B cell (primary cell): Measurements from ENCODE around the gene WDR75. TPM values are rescaled to one million over a fixed set of nuclear protein-coding genes. Genes with fewer than 3 reads are reported as not detected.

ENCODE experiments used
- ATAC-seq: fragments of 200-7000 bp; cut with Tn5 transposase; one replicate; pipeline ENCODE4 v1.10.0; 2021; ENCODE audit warnings: low read depth, mild to moderate bottlenecking, moderate number of reproducible peaks, moderate library complexity
- CTCF ChIA-PET: fragments of 350-600 bp; sonication (Branson Sonifier 250); formaldehyde crosslinking; loops from one replicate; lab custom pipeline; 2021; ENCODE audit warnings: antibody characterized with exemption, inconsistent platforms; lab: Charles Lee
- POLR2A ChIA-PET: fragments of 350-600 bp; sonication (Branson Sonifier 250); formaldehyde crosslinking; loops from one replicate; lab custom pipeline; 2021; ENCODE audit warnings: antibody characterized with exemption; lab: Charles Lee
- DNase-seq: peaks from one replicate; pipeline ENCODE4 v3.0.0; 2013
- H2AFZ ChIP-seq: 2 replicates; pipeline ENCODE4 v1.6.1; 2012; ENCODE audit warnings: mild to moderate bottlenecking, low read depth, low read length; ENCODE audit not compliant: insufficient read depth, poor library complexity, severe bottlenecking
- H3K27ac ChIP-seq, 2 donors: 1 replicate in 1 of 2; 2 replicates in 1 of 2; pipeline ENCODE4 v1.5.1; 2012 to 2013; ENCODE audit warnings: low read length in 2 of 2, mild to moderate bottlenecking in 2 of 2, moderate library complexity in 1 of 2
- H3K27me3 ChIP-seq, 4 experiments: fragments of 200-600 bp in 1 of 4; sonication (generic) in 1 of 4; replicated peaks in 1 of 4; 1 replicate in 2 of 4; 2 replicates in 2 of 4; pipeline versions ENCODE4 v1.6.1 to v1.7.0; 2013 to 2016; ENCODE audit warnings: low read length in 3 of 4, mild to moderate bottlenecking in 2 of 4, mixed read lengths in 1 of 4, moderate library complexity in 1 of 4; ENCODE audit not compliant: insufficient read depth in 4 of 4, control insufficient read depth in 3 of 4; ENCODE audit errors: control extremely low read depth in 1 of 4
- H3K36me3 ChIP-seq, 2 experiments: replicated peaks in 1 of 2; 1 replicate in 1 of 2; 2 replicates in 1 of 2; pipeline versions ENCODE4 v1.6.1 to v1.7.1; 2013; ENCODE audit warnings: low read length in 1 of 2; ENCODE audit not compliant: insufficient read depth in 2 of 2, control insufficient read depth in 1 of 2; ENCODE audit errors: control extremely low read depth in 1 of 2, extremely low read depth in 1 of 2
- H3K4me1 ChIP-seq, 2 donors: fragments of 200-600 bp in 1 of 2; sonication (generic) in 1 of 2; 1 replicate in 1 of 2; 2 replicates in 1 of 2; pipeline versions ENCODE4 v1.5.1 to v1.6.1; 2013 to 2017; ENCODE audit warnings: low read length in 2 of 2; ENCODE audit not compliant: control insufficient read depth in 2 of 2, insufficient read depth in 2 of 2
- H3K4me2 ChIP-seq: replicated peaks from 2 replicates; pipeline ENCODE3; 2012; ENCODE audit warnings: mild to moderate bottlenecking, low read depth, low read length; ENCODE audit not compliant: poor library complexity, severe bottlenecking
- H3K4me3 ChIP-seq, 5 experiments: fragments of 200-600 bp in 1 of 5; sonication (generic) in 1 of 5; 1 replicate in 3 of 5; 2 replicates in 2 of 5; pipeline versions ENCODE4 v1.5.1 to v1.7.0; 2011 to 2016; ENCODE audit warnings: low read length in 4 of 5, mild to moderate bottlenecking in 4 of 5, low read depth in 2 of 5, control low read depth in 1 of 5, moderate library complexity in 1 of 5; ENCODE audit not compliant: insufficient read depth in 1 of 5; ENCODE audit errors: control extremely low read depth in 1 of 5, extremely low read depth in 1 of 5
- H3K79me2 ChIP-seq: fragments of 200-600 bp; sonication (generic); one replicate; pipeline ENCODE4 v1.6.0; 2016; ENCODE audit warnings: low read length; ENCODE audit not compliant: control insufficient read depth, insufficient read depth
- H3K9ac ChIP-seq: fragments of 200-600 bp; sonication (generic); 2 replicates; pipeline ENCODE4 v1.6.1; 2017; ENCODE audit warnings: mild to moderate bottlenecking, low read length, moderate library complexity
- H3K9me3 ChIP-seq, 3 donors: one replicate each; pipeline versions ENCODE4 v1.6.1 to v1.7.1; 2013; ENCODE audit warnings: low read length in 2 of 3; ENCODE audit not compliant: control insufficient read depth in 2 of 3, insufficient read depth in 1 of 3; ENCODE audit errors: control extremely low read depth in 1 of 3
- H4K20me1 ChIP-seq: 2 replicates; pipeline ENCODE4 v1.6.0; 2012; ENCODE audit warnings: mild to moderate bottlenecking, low read length; ENCODE audit not compliant: insufficient read depth, control insufficient read depth, poor library complexity, severe bottlenecking
- H3K27ac Mint-ChIP-seq: one replicate; pipeline ENCODE4 v1.8.0; 2021; ENCODE audit warnings: mixed read lengths
- H3K27me3 Mint-ChIP-seq: one replicate; pipeline ENCODE4 v1.8.0; 2021; ENCODE audit warnings: mixed read lengths
- H3K4me1 Mint-ChIP-seq: one replicate; pipeline ENCODE4 v1.8.0; 2021; ENCODE audit warnings: mixed read lengths
- H3K4me3 Mint-ChIP-seq: one replicate; pipeline ENCODE4 v1.8.0; 2021; ENCODE audit warnings: mixed read lengths
- H3K9me3 Mint-ChIP-seq: one replicate; pipeline ENCODE4 v1.8.0; 2022; ENCODE audit warnings: mixed read lengths; ENCODE audit not compliant: insufficient read depth
- CTCF ChIP-seq: fragments of 200-600 bp; IDR thresholded peaks from one replicate; pipeline ENCODE4 v1.8.0; 2022; ENCODE audit warnings: antibody characterized with exemption, mild to moderate bottlenecking
- EZH2 ChIP-seq: IDR thresholded peaks from 2 replicates; pipeline ENCODE4 v1.6.1; 2012; ENCODE audit warnings: borderline replicate concordance, low read depth, mild to moderate bottlenecking, moderate library complexity, low read length; ENCODE audit not compliant: insufficient read depth, poor library complexity, severe bottlenecking
- WGBS: methylation state at CpG from one replicate; pipeline ENCODE4 v1.1.5; 2013; ENCODE audit warnings: missing lambda C conversion rate; ENCODE audit not compliant: insufficient coverage; 5-methylcytosine and 5-hydroxymethylcytosine counted together
- intact Hi-C: fragments of 100-400 bp; cut with micrococcal nuclease; formaldehyde crosslinking; loops from one replicate; pipeline ENCODE4 v1.10.0; 2022
- polyA plus RNA-seq: library from polyadenylated mRNA; depleted of rRNA; stranded (reverse); fragments of >200 nt; gene quantifications from 2 replicates; pipeline ENCODE4 v1.2.3, GENCODE V29; 2012
- total RNA-seq, 2 donors: library from RNA; stranded (reverse); fragments of 120-200 nt in 1 of 2; gene quantifications; 1 replicate in 1 of 2; 2 replicates in 1 of 2; pipeline versions ENCODE4 v1.2.3 to v1.2.4, GENCODE V29; 2013 to 2022

Gene WDR75
- total and polyA plus RNA-seq, 2 donors (not counting 1 experiment from before 2014, with no cell fraction given) = 17.6 to 51.2 TPM

GRCh38 chr2:189413249-189413648 is 28.0 kb upstream of the WDR75 start:
- no peaks in the 10 kb centered on the region for H3K79me2 ChIP-seq
- TF ChIP-seq EZH2 (no peak), CTCF (no peak)
- no peaks in the 10 kb centered on the region for H3K27me3 Mint-ChIP-seq
- 60% methylated on average over 1 of the region's 4 CpGs for WGBS
- no peak overlapping the region for H3K4me3 ChIP-seq
- ATAC-seq = no peak
- H3K9me3 Mint-ChIP-seq = no peaks in the 10 kb centered on the region
- H3K9ac ChIP-seq = no peak overlapping the region
- no peaks in the 10 kb centered on the region for H3K27me3 ChIP-seq
- no peaks in the 10 kb centered on the region for H3K4me1 Mint-ChIP-seq
- intact Hi-C loops = loop anchor here (5.0 kb wide), 2 partner anchors 1831 to 1911 kb away; no protein-coding TSS in a partner anchor
- no peak for DNase-seq
- no peaks in the 10 kb centered on the region for H3K36me3 ChIP-seq
- no peak overlapping the region for H3K27ac Mint-ChIP-seq
- H3K4me2 ChIP-seq = no peak overlapping the region
- H3K27ac ChIP-seq = no peak overlapping the region
- H3K4me3 Mint-ChIP-seq = no peak overlapping the region
- ChIA-PET POLR2A (no interaction called here), CTCF (interaction anchor here (0.6 to 2.0 kb wide), 2 partner anchors 10 to 100 kb away, joined by 3 to 7 read pairs; no protein-coding TSS in a partner anchor)
- no peaks in the 10 kb centered on the region for H3K4me1 ChIP-seq
- H3K9me3 ChIP-seq = no peaks in the 10 kb centered on the region
- H2AFZ ChIP-seq = no peak overlapping the region
- no peaks in the 10 kb centered on the region for H4K20me1 ChIP-seq

GRCh38 chr2:189421644-189422043 is 19.6 kb upstream of the WDR75 start:
- POLR2A ChIA-PET = no interaction called here
- no peaks in the 10 kb centered on the region for H3K9me3 Mint-ChIP-seq
- H3K27ac Mint-ChIP-seq = no peak overlapping the region

More at GRCh38 chr2:189421644-189422043, 19.6 kb upstream of the WDR75 start:
- Mint-ChIP-seq H3K4me3 (no peak overlapping the region), H3K4me1 (no peaks in the 10 kb centered on the region), H3K27me3 (peaks cover 8% of the 10 kb centered on the region)
- intact Hi-C loops = no loop called here
- 58% methylated on average over 1 of the region's 1 CpG for WGBS
- TF ChIP-seq CTCF (no peak), EZH2 (no peak)
- Histone ChIP-seq H3K9ac (no peak overlapping the region), H3K79me2 (no peaks in the 10 kb centered on the region), H3K27me3 (peaks cover 0 to 2% (median 0%) of the 10 kb centered on the region in 4 experiments), H3K9me3 (no peaks in the 10 kb centered on the region), H3K4me1 (no peaks in the 10 kb centered on the region), H2AFZ (no peak overlapping the region), H3K4me2 (no peak overlapping the region), H3K4me3 (no peak overlapping the region), H4K20me1 (no peaks in the 10 kb centered on the region), H3K36me3 (no peaks in the 10 kb centered on the region), H3K27ac (no peak overlapping the region)
- no peak for ATAC-seq
- DNase-seq = no peak
- CTCF ChIA-PET = no interaction called here
